GM12878 (cell line): ENCODE data around the gene FYB1. TPM values are rescaled to one million over a fixed set of nuclear protein-coding genes. Genes with fewer than 3 reads are reported as not detected.

Experiments used
- ATAC-seq: fragments of 200-7000 bp; cut with Tn5 transposase; 3 replicates; pipeline ENCODE4 v1.9.1; 2020; ENCODE audit warnings: mild to moderate bottlenecking, moderate library complexity
- BruUV-seq: library from RNA; stranded (reverse); fragments of 400-500 nt; replicated peaks from 2 replicates; lab custom pipeline; 2021; lab: Mats Ljungman, UMichigan
- CTCF ChIA-PET: fragments of 300-600 bp; sonication (Branson Sonifier 250); formaldehyde crosslinking; extraction: SDS; loops from one replicate; lab custom pipeline; 2021; ENCODE audit warnings: inconsistent platforms; lab: Yijun Ruan, JAX
- POLR2A ChIA-PET: fragments of 350-600 bp; formaldehyde crosslinking; extraction: SDS; loops from one replicate; lab custom pipeline; 2021; ENCODE audit warnings: inconsistent platforms; lab: Charles Lee
- RAD21 ChIA-PET: fragments of 300-600 bp; sonication (Branson Sonifier 250); formaldehyde crosslinking; loops from one replicate; lab custom pipeline; 2023; ENCODE audit warnings: antibody characterized with exemption; ENCODE audit not compliant: unreplicated experiment; lab: Charles Lee
- SMC1A ChIA-PET: fragments of 300-600 bp; sonication (Branson Sonifier 250); formaldehyde crosslinking; loops from one replicate; lab custom pipeline; 2023; ENCODE audit not compliant: unreplicated experiment, uncharacterized antibody; lab: Charles Lee
- DNase-seq: peaks from one replicate; pipeline ENCODE4 v3.0.0-alpha.2; 2011; ENCODE audit warnings: low read depth, low spot score
- FAIRE-seq: peaks from 3 replicates; lab custom pipeline; 2011; peaks lifted over from hg19 to GRCh38; lab: Jason Lieb, UNC
- H2AFZ ChIP-seq: 2 replicates; pipeline ENCODE4 v1.6.0; 2011; ENCODE audit warnings: low read depth, low read length, control low read depth; ENCODE audit not compliant: control insufficient read depth
- H3K27ac ChIP-seq: 2 replicates; pipeline ENCODE4 v1.5.1; 2011; ENCODE audit warnings: control low read depth; ENCODE audit not compliant: control insufficient read depth, insufficient read depth
- H3K27me3 ChIP-seq, 2 experiments: replicated peaks in 1 of 2; 2 replicates each; pipeline versions ENCODE4 v1.6.0 to v1.6.1; 2011; ENCODE audit warnings: low read length in 1 of 2; ENCODE audit not compliant: control insufficient read depth in 2 of 2, insufficient read depth in 2 of 2
- H3K36me3 ChIP-seq, 2 experiments: 2 replicates each; pipeline ENCODE4 v1.5.1; 2011; ENCODE audit warnings: low read length in 1 of 2; ENCODE audit not compliant: control insufficient read depth in 2 of 2, insufficient read depth in 2 of 2
- H3K4me1 ChIP-seq: 2 replicates; pipeline ENCODE4 v1.6.1; 2011; ENCODE audit warnings: mild to moderate bottlenecking, low read length, moderate library complexity, mixed read lengths; ENCODE audit not compliant: control insufficient read depth, insufficient read depth
- H3K4me2 ChIP-seq: 2 replicates; pipeline ENCODE4 v1.6.0; 2011; ENCODE audit warnings: control low read depth; ENCODE audit not compliant: control insufficient read depth, insufficient read depth
- H3K4me3 ChIP-seq: fragments of 200-600 bp; sonication (generic); 2 replicates; pipeline ENCODE4 v1.5.1; 2016
- H3K79me2 ChIP-seq: 2 replicates; pipeline ENCODE4 v1.6.0; 2011; ENCODE audit warnings: low read length; ENCODE audit not compliant: control insufficient read depth, insufficient read depth
- H3K9ac ChIP-seq: 2 replicates; pipeline ENCODE4 v1.8.0; 2011; ENCODE audit warnings: low read length, control low read depth, mixed read lengths; ENCODE audit not compliant: control insufficient read depth, insufficient read depth
- H3K9me3 ChIP-seq: replicated peaks from 3 replicates; pipeline ENCODE4 v1.5.1; 2011; ENCODE audit warnings: mild to moderate bottlenecking, low read length; ENCODE audit not compliant: control insufficient read depth, insufficient read depth
- H4K20me1 ChIP-seq: 2 replicates; pipeline ENCODE4 v1.6.0; 2011; ENCODE audit not compliant: control insufficient read depth, insufficient read depth
- CHD4 ChIP-seq: fragments of 200-600 bp; sonication (generic); IDR thresholded peaks from 2 replicates; pipeline ENCODE4 v1.6.1; 2016; ENCODE audit warnings: mild to moderate bottlenecking
- GABPA ChIP-seq: IDR thresholded peaks from 2 replicates; pipeline ENCODE4 v1.6.1; 2014; ENCODE audit warnings: antibody characterized with exemption, low read depth, mild to moderate bottlenecking, inconsistent platforms
- NR2F1 ChIP-seq: fragments of 450-650 bp; conservative IDR thresholded peaks from 2 replicates; pipeline ENCODE4 v1.6.1; 2017; ENCODE audit warnings: mild to moderate bottlenecking
- NRF1 ChIP-seq: conservative IDR thresholded peaks from 2 replicates; pipeline ENCODE4 v1.6.1; 2011; ENCODE audit warnings: mild to moderate bottlenecking, low read depth, low read length, improper control_type of control experiment
- POLR2A ChIP-seq: IDR thresholded peaks from 2 replicates; pipeline ENCODE4 v1.6.1; 2011; ENCODE audit warnings: low read depth, mild to moderate bottlenecking, low read length
- RCOR1 ChIP-seq: conservative IDR thresholded peaks from 2 replicates; pipeline ENCODE4 v1.6.1; 2012; ENCODE audit warnings: low read depth, low read length, improper control_type of control experiment
- SMAD5 ChIP-seq: IDR thresholded peaks from 2 replicates; pipeline ENCODE4 v1.6.1; 2016; ENCODE audit warnings: antibody characterized with exemption, low read depth
- SPI1 ChIP-seq: IDR thresholded peaks from 2 replicates; pipeline ENCODE4 v1.6.1; 2011; ENCODE audit warnings: low read depth, mild to moderate bottlenecking, low read length, moderate library complexity, borderline replicate concordance; ENCODE audit not compliant: insufficient read depth
- SREBF1 ChIP-seq: IDR thresholded peaks from 2 replicates; pipeline ENCODE4 v1.6.1; 2012; ENCODE audit warnings: mild to moderate bottlenecking, low read length
- SUPT20H ChIP-seq: IDR thresholded peaks from 2 replicates; pipeline ENCODE4 v1.6.1; 2011; ENCODE audit warnings: low read depth, mild to moderate bottlenecking, low read length, moderate library complexity, borderline replicate concordance; ENCODE audit not compliant: control insufficient read depth
- WRNIP1 ChIP-seq: IDR thresholded peaks from 2 replicates; pipeline ENCODE4 v1.6.1; 2011; ENCODE audit warnings: low read depth, low read length, improper control_type of control experiment, borderline replicate concordance
- ZBED1 ChIP-seq: IDR thresholded peaks from 2 replicates; pipeline ENCODE4 v1.6.1; 2016; ENCODE audit warnings: borderline replicate concordance
- whole genome bisulfite sequencing: methylation state at CpG from one replicate; pipeline ENCODE4 v1.1.6; 2016; ENCODE audit warnings: low lambda C conversion rate; ENCODE audit not compliant: insufficient replicate concordance, insufficient coverage; ENCODE audit errors: missing lambda C conversion rate; 5-methylcytosine and 5-hydroxymethylcytosine counted together
- in situ Hi-C: fragments of 300-500 bp; cut with MboI; formaldehyde crosslinking; loops from 9 replicates; pipeline ENCODE4 v1.14.3; 2018; ENCODE audit warnings: mixed read lengths
- intact Hi-C: fragments of 100-400 bp; cut with micrococcal nuclease; formaldehyde crosslinking; loops from one replicate; pipeline ENCODE4 v1.14.2; 2022; ENCODE audit not compliant: unreplicated experiment
- polyA plus RNA-seq, 11 experiments: library from polyadenylated mRNA; depleted of rRNA in 4 of 11; unstranded in 6 of 11; stranded (reverse) in 5 of 11; fragments of >200 nt; fragmentation: Nextera tagmentation in 4 of 11; fragmentation: Illumina TruSeq in 1 of 11; extraction: Ambion mirVana in 4 of 11; extraction: Trizol in 1 of 11; gene quantifications; 1 replicate in 1 of 11; 2 replicates in 10 of 11; pipeline versions ENCODE4 v1.2.1 to v1.2.3, GENCODE V29; 2011 to 2016; ENCODE audit warnings: inconsistent platforms in 2 of 11, missing spikeins in 2 of 11, low read depth in 1 of 11
- total RNA-seq, 4 experiments: library from RNA; depleted of rRNA in 3 of 4; stranded (reverse); fragments of >200 nt in 3 of 4; fragmentation: Illumina TruSeq in 1 of 4; extraction: Trizol in 1 of 4; gene quantifications; 2 replicates each; pipeline versions ENCODE4 v1.2.1 to v1.2.3, GENCODE V29; 2013 to 2021
- TF ChIP-seq, protein P1 (sequence below), 3 experiments: IDR thresholded peaks in 2 of 3; conservative IDR thresholded peaks in 1 of 3; 2 replicates each; pipeline ENCODE4 v1.5.1; 2011; ENCODE audit warnings: low read depth in 3 of 3, low read length in 3 of 3, mild to moderate bottlenecking in 3 of 3, control low read depth in 2 of 3, moderate library complexity in 2 of 3, inconsistent platforms in 1 of 3, mixed read lengths in 1 of 3; ENCODE audit not compliant: control insufficient read depth in 2 of 3, insufficient read depth in 1 of 3; ENCODE audit errors: extremely low read depth in 1 of 3
- TF ChIP-seq, protein P2 (sequence below): fragments of 450-650 bp; conservative IDR thresholded peaks from 2 replicates; pipeline ENCODE4 v1.6.1; 2017; ENCODE audit warnings: mild to moderate bottlenecking, moderate library complexity

Gene FYB1
- total and polyA plus RNA-seq, 10 of the 15 experiments (the other 5 are each of a cell fraction or from before 2014, with no cell fraction given), result 0.06 to 4.3 (median 0.25) TPM; not detected in 2

DNA sequence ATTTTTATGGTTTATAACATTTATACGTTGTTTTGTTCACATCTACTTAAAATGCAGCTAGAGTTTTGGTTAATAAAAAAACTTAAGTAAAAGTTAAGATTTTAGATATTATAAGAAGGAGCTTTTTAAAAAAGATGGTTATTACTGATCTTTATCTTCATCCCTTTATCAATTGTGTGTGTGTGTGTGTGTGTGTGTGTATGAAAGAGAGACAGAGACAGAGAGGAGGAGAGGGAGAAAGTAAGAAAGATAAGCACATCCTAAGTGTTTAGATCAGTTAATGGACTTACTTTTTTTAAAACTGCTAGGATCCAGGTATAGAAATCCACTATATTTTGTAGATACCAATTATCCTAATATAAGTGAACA lies 99.3 kb downstream of the FYB1 start:
- Histone ChIP-seq H3K4me1 (no peaks in the 10 kb centered on the region), H3K27ac (no peak overlapping the region), H3K27me3 (no peaks in the 10 kb centered on the region), H3K79me2 (no peaks in the 10 kb centered on the region), H2AFZ (no peak overlapping the region), H3K4me3 (no peak overlapping the region), H3K4me2 (no peak overlapping the region), H3K9ac (no peak overlapping the region), H3K9me3 (no peaks in the 10 kb centered on the region), H4K20me1 (no peaks in the 10 kb centered on the region), H3K36me3 (no peaks in the 10 kb centered on the region)
- WGBS, result 4% methylated on average over 1 of the region's 1 CpG
- intact Hi-C loops, result no loop called here
- BruUV-seq, result no TSS peak
- ATAC-seq, result no peak
- DNase-seq, result no peak
- SMC1A ChIA-PET, result interaction anchor here (0.8 to 1.2 kb wide), 3 partner anchors 15 to 303 kb away, joined by 3 to 5 read pairs (median 3); no protein-coding TSS in a partner anchor
- CTCF ChIA-PET, result interaction anchor here (1.1 to 2.5 kb wide), 6 partner anchors 15 to 256 kb away, joined by 3 to 10 read pairs (median 4); no protein-coding TSS in a partner anchor
- FAIRE-seq, result no peak
- TF ChIP-seq NRF1 (no peak), NR2F1 (no peak), GABPA (no peak), ZBED1 (no peak), CHD4 (no peak), WRNIP1 (no peak), SPI1 (no peak), RCOR1 (no peak), SMAD5 (no peak), SUPT20H (no peak), SREBF1 (no peak), POLR2A (no peak)
- TF ChIP-seq, protein P1, sequence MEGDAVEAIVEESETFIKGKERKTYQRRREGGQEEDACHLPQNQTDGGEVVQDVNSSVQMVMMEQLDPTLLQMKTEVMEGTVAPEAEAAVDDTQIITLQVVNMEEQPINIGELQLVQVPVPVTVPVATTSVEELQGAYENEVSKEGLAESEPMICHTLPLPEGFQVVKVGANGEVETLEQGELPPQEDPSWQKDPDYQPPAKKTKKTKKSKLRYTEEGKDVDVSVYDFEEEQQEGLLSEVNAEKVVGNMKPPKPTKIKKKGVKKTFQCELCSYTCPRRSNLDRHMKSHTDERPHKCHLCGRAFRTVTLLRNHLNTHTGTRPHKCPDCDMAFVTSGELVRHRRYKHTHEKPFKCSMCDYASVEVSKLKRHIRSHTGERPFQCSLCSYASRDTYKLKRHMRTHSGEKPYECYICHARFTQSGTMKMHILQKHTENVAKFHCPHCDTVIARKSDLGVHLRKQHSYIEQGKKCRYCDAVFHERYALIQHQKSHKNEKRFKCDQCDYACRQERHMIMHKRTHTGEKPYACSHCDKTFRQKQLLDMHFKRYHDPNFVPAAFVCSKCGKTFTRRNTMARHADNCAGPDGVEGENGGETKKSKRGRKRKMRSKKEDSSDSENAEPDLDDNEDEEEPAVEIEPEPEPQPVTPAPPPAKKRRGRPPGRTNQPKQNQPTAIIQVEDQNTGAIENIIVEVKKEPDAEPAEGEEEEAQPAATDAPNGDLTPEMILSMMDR (IDR thresholded peaks at IDR 0.05 in 2 of 3, conservative IDR thresholded peaks at IDR 0.05 in 1 of 3; ENCODE audit: control insufficient read depth in 2 of 3, extremely low read depth in 1 of 3, insufficient read depth in 1 of 3, low read depth in 3 of 3, low read length in 3 of 3), result no peak
- TF ChIP-seq, protein P2, sequence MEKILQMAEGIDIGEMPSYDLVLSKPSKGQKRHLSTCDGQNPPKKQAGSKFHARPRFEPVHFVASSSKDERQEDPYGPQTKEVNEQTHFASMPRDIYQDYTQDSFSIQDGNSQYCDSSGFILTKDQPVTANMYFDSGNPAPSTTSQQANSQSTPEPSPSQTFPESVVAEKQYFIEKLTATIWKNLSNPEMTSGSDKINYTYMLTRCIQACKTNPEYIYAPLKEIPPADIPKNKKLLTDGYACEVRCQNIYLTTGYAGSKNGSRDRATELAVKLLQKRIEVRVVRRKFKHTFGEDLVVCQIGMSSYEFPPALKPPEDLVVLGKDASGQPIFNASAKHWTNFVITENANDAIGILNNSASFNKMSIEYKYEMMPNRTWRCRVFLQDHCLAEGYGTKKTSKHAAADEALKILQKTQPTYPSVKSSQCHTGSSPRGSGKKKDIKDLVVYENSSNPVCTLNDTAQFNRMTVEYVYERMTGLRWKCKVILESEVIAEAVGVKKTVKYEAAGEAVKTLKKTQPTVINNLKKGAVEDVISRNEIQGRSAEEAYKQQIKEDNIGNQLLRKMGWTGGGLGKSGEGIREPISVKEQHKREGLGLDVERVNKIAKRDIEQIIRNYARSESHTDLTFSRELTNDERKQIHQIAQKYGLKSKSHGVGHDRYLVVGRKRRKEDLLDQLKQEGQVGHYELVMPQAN, result no peak
- POLR2A ChIA-PET, result no interaction called here
- RAD21 ChIA-PET, result no interaction called here
- in situ Hi-C loops, result no loop called here
